ENCODE results near the gene MED15. TPM values are rescaled to one million over a fixed set of nuclear protein-coding genes. Genes with fewer than 3 reads are reported as not detected.

The MED15 gene
- total RNA-seq, 1 donor from 2014 or later = 51.9 TPM

DNA sequence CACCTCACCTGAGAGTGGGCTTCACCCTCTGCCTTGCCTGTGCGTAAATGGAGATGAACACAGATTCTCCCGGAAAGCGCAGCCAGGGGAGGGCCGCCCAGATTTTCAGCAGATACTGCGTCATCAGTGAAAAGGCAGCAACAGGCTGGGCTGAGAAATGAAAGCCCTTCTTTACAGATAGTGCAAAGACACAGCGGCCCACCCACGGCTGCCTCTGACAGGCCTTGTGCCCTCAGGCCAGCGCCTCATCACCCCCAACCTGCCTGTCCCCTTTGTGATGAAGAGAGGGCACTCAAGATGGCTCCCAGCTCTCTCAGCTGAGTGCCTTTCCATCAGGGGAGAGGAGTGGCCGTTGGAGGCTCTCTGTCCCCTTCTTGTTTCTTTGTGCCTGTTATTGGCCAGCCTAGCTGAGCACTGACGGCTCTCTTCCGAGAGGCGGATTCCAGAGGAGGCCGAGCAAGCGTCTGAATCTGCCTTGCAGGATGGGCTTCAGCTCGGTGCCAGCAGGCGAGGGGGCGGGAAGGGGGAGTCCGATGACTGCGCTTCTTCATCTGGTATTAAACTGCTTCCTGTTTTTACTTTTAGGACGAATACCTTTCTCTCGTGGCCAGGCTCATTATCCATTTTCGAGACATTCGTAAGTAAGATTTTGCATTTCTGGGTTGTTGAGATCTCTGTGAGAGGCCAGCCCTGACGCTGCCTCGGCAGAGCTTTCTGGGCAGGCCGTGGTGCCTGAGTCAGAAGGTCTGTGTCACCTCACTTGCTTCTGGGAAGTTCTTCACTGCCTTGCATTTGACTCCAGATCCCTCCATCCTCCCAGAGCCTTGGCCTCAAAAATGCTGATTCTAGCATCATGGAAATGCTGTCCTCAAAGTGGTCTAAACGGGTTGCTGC is 43.7 kb downstream of the MED15 start:
- no peak overlapping the region for H3K4me3 ChIP-seq (ENCODE audit: low read depth, low read length)
- DNase-seq (ENCODE audit: low read depth) = no peak
- TF ChIP-seq, protein P1, sequence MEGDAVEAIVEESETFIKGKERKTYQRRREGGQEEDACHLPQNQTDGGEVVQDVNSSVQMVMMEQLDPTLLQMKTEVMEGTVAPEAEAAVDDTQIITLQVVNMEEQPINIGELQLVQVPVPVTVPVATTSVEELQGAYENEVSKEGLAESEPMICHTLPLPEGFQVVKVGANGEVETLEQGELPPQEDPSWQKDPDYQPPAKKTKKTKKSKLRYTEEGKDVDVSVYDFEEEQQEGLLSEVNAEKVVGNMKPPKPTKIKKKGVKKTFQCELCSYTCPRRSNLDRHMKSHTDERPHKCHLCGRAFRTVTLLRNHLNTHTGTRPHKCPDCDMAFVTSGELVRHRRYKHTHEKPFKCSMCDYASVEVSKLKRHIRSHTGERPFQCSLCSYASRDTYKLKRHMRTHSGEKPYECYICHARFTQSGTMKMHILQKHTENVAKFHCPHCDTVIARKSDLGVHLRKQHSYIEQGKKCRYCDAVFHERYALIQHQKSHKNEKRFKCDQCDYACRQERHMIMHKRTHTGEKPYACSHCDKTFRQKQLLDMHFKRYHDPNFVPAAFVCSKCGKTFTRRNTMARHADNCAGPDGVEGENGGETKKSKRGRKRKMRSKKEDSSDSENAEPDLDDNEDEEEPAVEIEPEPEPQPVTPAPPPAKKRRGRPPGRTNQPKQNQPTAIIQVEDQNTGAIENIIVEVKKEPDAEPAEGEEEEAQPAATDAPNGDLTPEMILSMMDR (conservative IDR thresholded peaks at IDR 0.05; ENCODE audit: low read depth, low read length) = no peak

- TF ChIP-seq, protein P1 (conservative IDR thresholded peaks at IDR 0.05; ENCODE audit: low read depth, low read length) = peak; percentile 33
- H3K4me3 ChIP-seq (ENCODE audit: low read depth, low read length) = no peak overlapping the region
- no peak for DNase-seq (ENCODE audit: low read depth)
These were observed 44.5 kb downstream of the MED15 start for GRCh38 chr22:20551805-20552442.

DNA sequence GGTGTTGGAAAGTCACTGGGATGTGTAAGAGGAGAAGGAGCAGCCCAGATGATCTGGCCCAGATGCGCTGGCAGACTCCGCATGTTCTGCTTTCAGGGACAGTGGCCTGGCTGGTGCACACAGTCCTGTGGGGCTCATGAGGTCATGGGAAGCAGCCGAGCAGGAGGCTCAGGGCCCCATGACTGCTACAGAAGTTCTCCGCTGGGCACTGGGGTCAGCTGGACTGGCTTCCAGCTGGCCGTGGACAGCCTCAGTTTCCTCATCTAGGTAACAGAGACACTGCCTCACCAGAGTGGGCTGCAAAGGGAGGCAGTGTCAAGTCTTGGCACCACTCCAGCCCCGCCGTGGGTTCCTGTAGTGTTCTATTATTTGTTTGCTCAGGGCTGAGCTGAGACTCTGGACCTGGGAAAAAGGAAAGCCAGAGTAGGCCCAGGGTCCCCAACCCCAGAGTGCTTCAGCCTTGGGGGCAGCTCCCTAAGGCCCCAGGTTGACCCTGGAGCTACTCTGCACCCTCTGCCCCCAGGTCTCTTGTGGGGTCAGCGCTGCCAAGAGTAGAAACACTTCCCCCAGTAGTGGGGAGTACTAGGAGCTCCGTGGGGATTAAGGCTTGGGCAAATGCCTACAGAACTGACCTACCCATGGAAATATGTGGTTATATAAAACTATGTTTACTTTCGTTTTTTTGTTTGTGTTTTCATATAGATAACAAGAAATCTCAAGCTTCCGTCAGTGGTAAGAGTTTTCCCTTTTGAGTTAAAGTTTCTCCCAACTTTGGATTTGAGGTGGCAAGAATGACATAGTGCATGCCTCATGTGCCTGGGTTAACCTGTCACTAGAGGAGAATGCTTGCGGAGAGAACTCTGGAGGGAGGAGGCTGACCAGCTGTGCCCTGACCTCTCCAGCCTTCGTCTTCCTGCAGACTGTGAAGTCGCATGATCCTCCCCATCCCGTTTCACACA is 45.3 kb downstream of the MED15 start:
- peak overlapping the region; percentile 2 for H3K4me3 ChIP-seq (ENCODE audit: low read depth, low read length)
- TF ChIP-seq, protein P1 (conservative IDR thresholded peaks at IDR 0.05; ENCODE audit: low read depth, low read length) = no peak
- DNase-seq (ENCODE audit: low read depth) = peak; percentile 76

GRCh38 chr22:20553947-20554741 is 46.7 kb downstream of the MED15 start:
- no peak overlapping the region for H3K4me3 ChIP-seq (ENCODE audit: low read depth, low read length)
- TF ChIP-seq, protein P1 (conservative IDR thresholded peaks at IDR 0.05; ENCODE audit: low read depth, low read length) = no peak
- no peak for DNase-seq (ENCODE audit: low read depth)

DNA sequence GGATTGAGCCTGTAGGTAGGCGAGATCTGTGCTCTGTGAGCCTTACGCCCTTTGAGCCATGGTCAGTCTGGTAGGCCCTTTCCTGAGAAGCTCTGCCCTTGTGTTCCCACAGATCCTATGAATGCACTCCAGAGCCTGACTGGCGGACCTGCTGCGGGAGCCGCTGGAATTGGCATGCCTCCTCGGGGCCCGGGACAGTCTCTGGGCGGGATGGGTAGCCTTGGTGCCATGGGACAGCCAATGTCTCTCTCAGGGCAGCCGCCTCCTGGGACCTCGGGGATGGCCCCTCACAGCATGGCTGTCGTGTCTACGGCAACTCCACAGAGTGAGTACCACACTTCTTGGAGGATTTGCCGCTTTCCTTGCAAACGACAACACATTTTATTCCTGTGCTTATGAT is 47.4 kb downstream of the MED15 start:
- TF ChIP-seq, protein P1 (conservative IDR thresholded peaks at IDR 0.05; ENCODE audit: low read depth, low read length) = no peak
- no peak for DNase-seq (ENCODE audit: low read depth)
- H3K4me3 ChIP-seq (ENCODE audit: low read depth, low read length) = no peak overlapping the region

DNA sequence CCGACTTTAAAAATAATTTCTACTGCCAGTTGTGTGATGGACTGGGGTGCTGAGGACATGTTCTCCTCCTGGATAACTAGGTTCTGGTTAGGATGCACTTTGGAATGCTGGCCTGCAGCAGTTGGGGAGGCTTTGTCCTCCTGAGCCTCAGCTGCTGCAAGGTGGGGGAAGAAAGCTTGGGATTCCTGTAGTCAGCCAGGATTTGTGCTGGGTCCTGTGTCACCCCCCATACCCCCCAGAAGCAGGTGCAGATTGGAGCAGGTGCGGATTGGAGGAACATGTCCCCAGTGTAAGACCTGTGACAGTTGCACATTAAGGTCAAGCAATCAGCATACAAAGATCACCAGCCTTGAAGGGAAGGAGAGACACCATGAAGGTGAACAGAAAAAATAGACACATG is 51.1 kb downstream of the MED15 start:
- DNase-seq (ENCODE audit: low read depth) = no peak
- no peak overlapping the region for H3K4me3 ChIP-seq (ENCODE audit: low read depth, low read length)
- TF ChIP-seq, protein P1 (conservative IDR thresholded peaks at IDR 0.05; ENCODE audit: low read depth, low read length) = no peak
